ENCODE data around the gene ITPA.
"Not testable (repeated sequence)": the region's sequence is repeated elsewhere in the genome, so short reads cannot be mapped to it uniquely, and the experiment has no call there.

ITPA gene

GRCh38 chr20:3208786-3209256, 477 bp upstream of the ITPA start:
- H3K27me3 ChIP-seq (ENCODE audit: insufficient read depth, low read length), result no peaks in the 10 kb centered on the region
- 2% methylated on average over 10 of the region's 10 CpGs for WGBS
- no peak overlapping the region for H3K27ac ChIP-seq (ENCODE audit: low read depth, low read length)
- peaks cover 3% of the 10 kb centered on the region; the same call in 1 of the 2 replicates for H3K4me1 ChIP-seq (ENCODE audit: insufficient read depth, low read length)
- H3K9ac ChIP-seq (ENCODE audit: low read depth, low read length), result peak overlapping the region; percentile 82
- peaks cover 12% of the 10 kb centered on the region for H3K36me3 ChIP-seq (ENCODE audit: insufficient read depth, low read length)
- H3K4me3 ChIP-seq (ENCODE audit: low read length), result peak overlapping the region; percentile 93
- H3K9me3 ChIP-seq (ENCODE audit: insufficient read depth, low read depth, low read length), result no peaks in the 10 kb centered on the region

GRCh38 chr20:3209946-3210317, 634 bp downstream of the ITPA start:
- Histone ChIP-seq H3K9me3 (ENCODE audit: insufficient read depth, low read depth, low read length) (no peaks in the 10 kb centered on the region), H3K9ac (ENCODE audit: low read depth, low read length) (peak overlapping the region; percentile 82), H3K4me3 (ENCODE audit: low read length) (peak overlapping the region; percentile 93), H3K27me3 (ENCODE audit: insufficient read depth, low read length) (no peaks in the 10 kb centered on the region), H3K27ac (ENCODE audit: low read depth, low read length) (peak overlapping the region; percentile 44; the same call in 1 of the 2 replicates), H3K4me1 (ENCODE audit: insufficient read depth, low read length) (peaks cover 3% of the 10 kb centered on the region; the same call in 1 of the 2 replicates), H3K36me3 (ENCODE audit: insufficient read depth, low read length) (peaks cover 20% of the 10 kb centered on the region)
- 4% methylated on average over 10 of the region's 10 CpGs for WGBS

DNA sequence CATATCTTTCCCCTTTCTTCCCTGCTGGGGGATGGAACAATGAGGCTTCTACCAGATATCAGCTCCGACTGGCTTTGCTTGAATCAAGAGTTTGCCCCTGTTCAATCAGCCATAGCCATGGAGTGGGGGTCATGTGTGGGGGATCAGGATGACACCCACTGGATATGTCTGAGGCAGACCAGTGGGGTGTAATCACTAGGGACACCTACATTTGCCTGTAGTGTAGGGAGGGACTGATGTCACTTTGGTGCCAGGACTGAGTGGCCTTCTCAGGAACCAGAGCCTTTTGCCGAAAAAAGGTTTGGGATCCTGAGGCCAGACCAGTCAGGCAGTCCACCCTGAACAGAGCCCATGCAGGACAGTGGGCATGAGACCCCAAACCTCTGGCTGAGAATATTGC, 1.0 kb downstream of the ITPA start:
- Histone ChIP-seq H3K9ac (ENCODE audit: low read depth, low read length) (peak overlapping the region; percentile 82), H3K4me1 (ENCODE audit: insufficient read depth, low read length) (peaks cover 3% of the 10 kb centered on the region; the same call in 1 of the 2 replicates), H3K4me3 (ENCODE audit: low read length) (peak overlapping the region; percentile 93), H3K9me3 (ENCODE audit: insufficient read depth, low read depth, low read length) (no peaks in the 10 kb centered on the region), H3K36me3 (ENCODE audit: insufficient read depth, low read length) (peaks cover 24% of the 10 kb centered on the region), H3K27ac (ENCODE audit: low read depth, low read length) (no peak overlapping the region), H3K27me3 (ENCODE audit: insufficient read depth, low read length) (no peaks in the 10 kb centered on the region)
- 82% methylated on average over 2 of the region's 2 CpGs for WGBS

- 97% methylated on average over 7 of the region's 7 CpGs for WGBS
- H3K9me3 ChIP-seq (ENCODE audit: insufficient read depth, low read depth, low read length), result no peaks in the 10 kb centered on the region
- H3K4me1 ChIP-seq (ENCODE audit: insufficient read depth, low read length), result peaks cover 5% of the 10 kb centered on the region; the same call in 1 of the 2 replicates
- H3K27ac ChIP-seq (ENCODE audit: low read depth, low read length), result no peak overlapping the region
- no peaks in the 10 kb centered on the region for H3K27me3 ChIP-seq (ENCODE audit: insufficient read depth, low read length)
- H3K9ac ChIP-seq (ENCODE audit: low read depth, low read length), result no peak overlapping the region
- H3K4me3 ChIP-seq (ENCODE audit: low read length), result no peak overlapping the region
- peaks cover 39% of the 10 kb centered on the region for H3K36me3 ChIP-seq (ENCODE audit: insufficient read depth, low read length)
Measured at GRCh38 chr20:3213226-3213625, 3.9 kb downstream of the ITPA start.

GRCh38 chr20:3215359-3215917, 6.1 kb downstream of the ITPA start:
- not testable (repeated sequence) for H3K27ac ChIP-seq (ENCODE audit: low read depth, low read length); H3K4me3 ChIP-seq (ENCODE audit: low read length); H3K9me3 ChIP-seq (ENCODE audit: insufficient read depth, low read depth, low read length); H3K27me3 ChIP-seq (ENCODE audit: insufficient read depth, low read length); H3K9ac ChIP-seq (ENCODE audit: low read depth, low read length); H3K4me1 ChIP-seq (ENCODE audit: insufficient read depth, low read length)
- H3K36me3 ChIP-seq (ENCODE audit: insufficient read depth, low read length), result peaks cover 53% of the 10 kb centered on the region
- 94% methylated on average over 7 of the region's 7 CpGs for WGBS

DNA sequence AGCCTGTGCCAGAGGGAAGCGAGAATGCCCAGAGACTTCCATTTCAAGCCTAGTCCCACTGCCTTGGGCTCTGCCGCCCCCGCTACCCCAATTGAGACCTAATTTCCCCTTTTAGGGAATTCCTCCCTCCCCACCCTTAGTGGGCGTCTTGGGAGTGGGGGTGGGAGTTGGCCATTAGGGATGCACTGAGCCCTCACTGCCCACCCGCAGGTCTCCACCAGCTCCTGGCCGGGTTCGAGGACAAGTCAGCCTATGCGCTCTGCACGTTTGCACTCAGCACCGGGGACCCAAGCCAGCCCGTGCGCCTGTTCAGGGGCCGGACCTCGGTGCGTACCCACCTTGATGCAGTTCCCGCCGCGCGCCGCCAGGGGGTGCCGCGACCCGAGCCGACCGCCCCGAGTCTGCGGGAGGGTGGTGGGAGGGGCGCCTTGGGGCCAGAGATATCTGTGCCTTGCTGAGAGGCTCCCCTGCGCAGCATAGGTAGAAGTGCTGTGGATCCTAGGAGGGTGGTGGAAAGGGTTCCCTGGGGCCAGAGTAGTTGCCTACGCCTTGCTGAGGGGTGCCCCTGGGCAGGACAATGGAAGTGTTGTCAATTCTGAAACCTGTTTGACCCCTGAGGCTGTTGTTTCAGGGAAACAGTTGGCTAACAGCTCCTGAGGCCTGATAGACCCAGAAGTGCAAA, 9.2 kb downstream of the ITPA start:
- no peak overlapping the region for H3K9ac ChIP-seq (ENCODE audit: low read depth, low read length)
- no peak overlapping the region for H3K4me3 ChIP-seq (ENCODE audit: low read length)
- no peaks in the 10 kb centered on the region for H3K27me3 ChIP-seq (ENCODE audit: insufficient read depth, low read length)
- H3K27ac ChIP-seq (ENCODE audit: low read depth, low read length), result no peak overlapping the region
- H3K9me3 ChIP-seq (ENCODE audit: insufficient read depth, low read depth, low read length), result no peaks in the 10 kb centered on the region
- H3K4me1 ChIP-seq (ENCODE audit: insufficient read depth, low read length), result 0 out of 2 replicates have a peak, but pooled peaks cover 3% of the 10 kb centered on the region
- H3K36me3 ChIP-seq (ENCODE audit: insufficient read depth, low read length), result peaks cover 77% of the 10 kb centered on the region
- 26% methylated on average over 29 of the region's 30 CpGs for WGBS

- no peak overlapping the region for H3K4me3 ChIP-seq (ENCODE audit: low read length)
- H3K27ac ChIP-seq (ENCODE audit: low read depth, low read length), result no peak overlapping the region
- no peak overlapping the region for H3K9ac ChIP-seq (ENCODE audit: low read depth, low read length)
- no peaks in the 10 kb centered on the region for H3K9me3 ChIP-seq (ENCODE audit: insufficient read depth, low read depth, low read length)
- 95% methylated on average over 18 of the region's 18 CpGs for WGBS
- H3K36me3 ChIP-seq (ENCODE audit: insufficient read depth, low read length), result peaks cover 60% of the 10 kb centered on the region
- no peaks in the 10 kb centered on the region for H3K27me3 ChIP-seq (ENCODE audit: insufficient read depth, low read length)
- H3K4me1 ChIP-seq (ENCODE audit: insufficient read depth, low read length), result 0 out of 2 replicates have a peak, but pooled peaks cover 3% of the 10 kb centered on the region
Measured at GRCh38 chr20:3221398-3222226, 12.3 kb downstream of the ITPA start.

DNA sequence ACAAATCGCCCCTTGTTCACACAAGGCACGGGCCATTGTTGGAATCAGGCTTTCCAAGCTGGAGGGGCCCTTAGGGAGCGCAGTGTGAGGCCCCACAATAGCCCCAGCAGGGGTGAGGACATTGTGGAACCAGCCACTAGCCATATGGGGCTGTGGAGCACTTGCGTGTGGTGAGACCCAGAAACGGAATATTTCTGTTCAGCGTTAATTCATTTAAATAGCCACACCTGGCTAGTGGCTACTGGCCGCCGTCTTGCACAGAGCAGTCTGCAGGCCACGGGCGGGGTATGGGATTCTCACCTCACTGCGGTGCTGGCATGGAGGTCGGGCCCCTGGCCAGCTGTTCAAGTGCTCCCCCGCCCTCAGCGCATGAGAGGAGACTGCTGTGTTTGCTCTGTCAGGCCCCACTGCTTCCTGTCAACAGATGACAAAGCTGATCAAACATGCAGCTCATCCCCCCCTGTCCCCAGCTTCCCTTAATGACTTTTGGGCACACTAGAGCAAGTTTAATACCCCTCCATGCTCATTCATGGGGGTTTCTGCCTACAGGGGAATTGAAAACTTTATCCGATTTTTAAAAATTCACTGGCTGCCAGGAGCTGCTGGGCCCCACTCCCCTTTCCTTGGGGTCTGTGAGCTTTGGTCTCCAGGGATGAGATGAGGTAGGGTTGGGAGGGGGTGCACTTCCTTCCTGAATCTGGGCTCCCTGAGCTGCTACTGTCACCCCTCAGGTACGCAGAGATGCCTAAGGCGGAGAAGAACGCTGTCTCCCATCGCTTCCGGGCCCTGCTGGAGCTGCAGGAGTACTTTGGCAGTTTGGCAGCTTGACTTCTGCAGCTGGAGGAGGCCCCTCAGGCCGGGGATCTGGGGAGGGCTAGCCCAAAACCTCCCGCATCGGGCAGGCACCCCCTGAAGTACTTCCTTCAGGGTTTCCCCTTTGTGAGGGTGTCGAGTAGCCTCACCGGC, 13.6 kb downstream of the ITPA start:
- Histone ChIP-seq H3K36me3 (ENCODE audit: insufficient read depth, low read length) (peaks cover 56% of the 10 kb centered on the region), H3K9ac (ENCODE audit: low read depth, low read length) (no peak overlapping the region), H3K27ac (ENCODE audit: low read depth, low read length) (no peak overlapping the region), H3K4me1 (ENCODE audit: insufficient read depth, low read length) (0 out of 2 replicates have a peak, but pooled peaks cover 3% of the 10 kb centered on the region), H3K27me3 (ENCODE audit: insufficient read depth, low read length) (no peaks in the 10 kb centered on the region), H3K4me3 (ENCODE audit: low read length) (no peak overlapping the region), H3K9me3 (ENCODE audit: insufficient read depth, low read depth, low read length) (no peaks in the 10 kb centered on the region)
- 89% methylated on average over 25 of the region's 25 CpGs for WGBS

DNA sequence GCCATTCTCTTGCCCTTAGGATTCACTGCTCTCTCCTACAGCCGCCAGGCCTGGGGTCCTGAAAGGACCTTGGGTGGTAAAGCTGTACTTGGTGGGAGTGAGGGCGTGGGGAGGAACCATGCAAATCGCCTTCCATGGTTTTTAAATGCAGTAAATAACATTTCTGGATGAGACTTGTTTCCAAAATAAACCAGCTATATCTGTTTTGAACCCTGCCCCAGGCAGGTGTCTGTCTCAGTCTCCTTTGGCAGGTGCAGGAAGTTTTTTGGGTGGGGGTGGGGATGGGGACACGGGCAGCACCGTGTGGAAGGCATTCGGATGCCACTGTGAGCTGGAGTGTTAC, 14.3 kb downstream of the ITPA start:
- Histone ChIP-seq H3K9me3 (ENCODE audit: insufficient read depth, low read depth, low read length) (no peaks in the 10 kb centered on the region), H3K27me3 (ENCODE audit: insufficient read depth, low read length) (no peaks in the 10 kb centered on the region), H3K4me1 (ENCODE audit: insufficient read depth, low read length) (no peaks in the 10 kb centered on the region), H3K36me3 (ENCODE audit: insufficient read depth, low read length) (peaks cover 56% of the 10 kb centered on the region), H3K9ac (ENCODE audit: low read depth, low read length) (no peak overlapping the region), H3K27ac (ENCODE audit: low read depth, low read length) (no peak overlapping the region), H3K4me3 (ENCODE audit: low read length) (no peak overlapping the region)
- 93% methylated on average over 6 of the region's 6 CpGs for WGBS

- 91% methylated on average over 20 of the region's 20 CpGs for whole genome bisulfite sequencing
- H3K36me3 ChIP-seq (ENCODE audit: insufficient read depth, low read length), result peaks cover 52% of the 10 kb centered on the region
- H3K4me3 ChIP-seq (ENCODE audit: low read length), result no peak overlapping the region
- no peaks in the 10 kb centered on the region for H3K27me3 ChIP-seq (ENCODE audit: insufficient read depth, low read length)
- H3K9ac ChIP-seq (ENCODE audit: low read depth, low read length), result no peak overlapping the region; the same call in 1 of the 2 replicates
- no peak overlapping the region for H3K27ac ChIP-seq (ENCODE audit: low read depth, low read length)
- no peaks in the 10 kb centered on the region for H3K4me1 ChIP-seq (ENCODE audit: insufficient read depth, low read length)
- no peaks in the 10 kb centered on the region for H3K9me3 ChIP-seq (ENCODE audit: insufficient read depth, low read depth, low read length)
Measured at GRCh38 chr20:3223994-3224680, 14.8 kb downstream of the ITPA start.
